K562 (cell line): ENCODE data around the gene PGF. TPM values are rescaled to one million over a fixed set of nuclear protein-coding genes. Genes with fewer than 3 reads are reported as not detected.

Experiments
- BHLHE40 ChIP-seq: IDR thresholded peaks from 2 replicates; pipeline ENCODE4 v1.6.1; 2011; ENCODE audit warnings: low read length, improper control_type of control experiment
- MAFK ChIP-seq: IDR thresholded peaks from 2 replicates; pipeline ENCODE4 v1.6.1; 2011; ENCODE audit warnings: low read length, improper control_type of control experiment
- NBN ChIP-seq: fragments of 450-650 bp; IDR thresholded peaks from 2 replicates; pipeline ENCODE4 v1.6.1; 2016; ENCODE audit warnings: low read depth, mild to moderate bottlenecking
- ZKSCAN8 ChIP-seq: fragments of 200-800 bp; sonication (Bioruptor generic); IDR thresholded peaks from 2 replicates; pipeline ENCODE4 v1.6.1; 2016; ENCODE audit warnings: missing genetic modification characterization, missing compliant biosample characterization
- polyA plus RNA-seq, 8 experiments: library from polyadenylated mRNA; depleted of rRNA in 4 of 8; stranded (reverse) in 5 of 8; unstranded in 3 of 8; fragments of >200 nt; fragmentation: Nextera tagmentation in 2 of 8; fragmentation: Illumina TruSeq in 1 of 8; extraction: Ambion mirVana in 2 of 8; extraction: Trizol in 1 of 8; gene quantifications; 2 replicates each; pipeline versions ENCODE4 v1.2.1 to v1.2.3, GENCODE V29; 2011 to 2014; ENCODE audit warnings: inconsistent platforms in 1 of 8, missing spikeins in 1 of 8
- total RNA-seq, 7 experiments: library from RNA; depleted of rRNA in 6 of 7; stranded (reverse); fragments of >200 nt in 6 of 7; fragmentation: Illumina TruSeq in 2 of 7; extraction: Trizol in 2 of 7; gene quantifications; 2 replicates each; pipeline versions ENCODE4 v1.2.1 to v1.2.3, GENCODE V29; 2011 to 2021; ENCODE audit warnings: low replicate concordance in 1 of 7
- TF ChIP-seq, protein P1 (sequence below), 2 experiments: fragments of 450-650 bp in 1 of 2; sonication (generic) in 1 of 2; formaldehyde crosslinking in 1 of 2; IDR thresholded peaks in 1 of 2; conservative IDR thresholded peaks in 1 of 2; 2 replicates each; pipeline versions ENCODE4 v1.6.1 to v1.8.1; 2016 to 2023; ENCODE audit warnings: mild to moderate bottlenecking in 2 of 2, moderate library complexity in 2 of 2, inconsistent platforms in 1 of 2, missing genetic modification reagents in 1 of 2
- TF ChIP-seq, protein P2 (sequence below): fragments of 250-450 bp; sonication (Bioruptor Pico); IDR thresholded peaks from 2 replicates; pipeline ENCODE4 v1.8.0; 2022; ENCODE audit warnings: moderate library complexity, mild to moderate bottlenecking, inconsistent platforms
- TF ChIP-seq, protein P3 (sequence below), 3 experiments: fragments of 200-800 bp in 1 of 3; fragments of 250-450 bp in 1 of 3; fragments of 450-650 bp in 1 of 3; sonication (Bioruptor Pico) in 1 of 3; sonication (Bioruptor generic) in 1 of 3; formaldehyde crosslinking in 1 of 3; IDR thresholded peaks; 2 replicates each; pipeline versions ENCODE4 v1.6.1 to v1.8.0; 2016 to 2022; ENCODE audit warnings: mild to moderate bottlenecking in 2 of 3, missing genetic modification characterization in 2 of 3, missing compliant biosample characterization in 1 of 3, moderate library complexity in 1 of 3

The PGF gene
- total and polyA plus RNA-seq, 9 of the 15 experiments (the other 6 are each of a cell fraction or from before 2014, with no cell fraction given), result 0.04 to 0.44 (median 0.18) TPM

DNA sequence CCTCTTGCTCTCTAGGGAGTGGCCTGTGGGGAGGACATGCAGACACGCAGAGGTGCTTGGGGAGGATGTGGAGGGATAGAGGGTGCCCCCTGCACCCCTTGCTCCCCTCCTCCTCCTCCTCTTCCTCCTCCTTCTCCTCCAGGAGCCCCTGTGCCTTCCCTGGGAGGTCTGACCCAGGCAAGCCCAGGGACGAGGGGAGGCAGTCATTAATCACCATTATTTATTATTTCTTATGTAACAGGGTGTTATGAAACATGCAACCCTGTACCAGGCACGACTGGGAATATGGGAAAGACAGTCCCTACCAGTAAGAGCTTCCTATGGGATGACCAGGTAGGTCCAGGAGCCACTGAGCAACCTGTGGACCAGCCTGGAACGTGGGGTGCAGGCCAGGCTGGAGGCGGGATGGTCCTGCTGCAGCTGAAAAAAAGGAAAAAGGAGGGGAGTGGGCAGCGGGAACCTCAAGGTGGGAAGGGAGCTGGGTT is 22.5 kb upstream of the PGF start (continued):
- TF ChIP-seq, protein P1, sequence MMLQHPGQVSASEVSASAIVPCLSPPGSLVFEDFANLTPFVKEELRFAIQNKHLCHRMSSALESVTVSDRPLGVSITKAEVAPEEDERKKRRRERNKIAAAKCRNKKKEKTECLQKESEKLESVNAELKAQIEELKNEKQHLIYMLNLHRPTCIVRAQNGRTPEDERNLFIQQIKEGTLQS (IDR thresholded peaks at IDR 0.05), result no peak
- TF ChIP-seq, protein P1 (CRISPR knock-in tag; conservative IDR thresholded peaks at IDR 0.05), result no peak
- no peak for TF ChIP-seq MAFK
- TF ChIP-seq, protein P2, sequence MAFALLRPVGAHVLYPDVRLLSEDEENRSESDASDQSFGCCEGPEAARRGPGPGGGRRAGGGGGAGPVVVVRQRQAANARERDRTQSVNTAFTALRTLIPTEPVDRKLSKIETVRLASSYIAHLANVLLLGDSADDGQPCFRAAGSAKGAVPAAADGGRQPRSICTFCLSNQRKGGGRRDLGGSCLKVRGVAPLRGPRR (CRISPR knock-in tag), result no peak
- TF ChIP-seq BHLHE40, result no peak
- no peak for TF ChIP-seq ZKSCAN8 (CRISPR knock-in tag)
- TF ChIP-seq, protein P3, sequence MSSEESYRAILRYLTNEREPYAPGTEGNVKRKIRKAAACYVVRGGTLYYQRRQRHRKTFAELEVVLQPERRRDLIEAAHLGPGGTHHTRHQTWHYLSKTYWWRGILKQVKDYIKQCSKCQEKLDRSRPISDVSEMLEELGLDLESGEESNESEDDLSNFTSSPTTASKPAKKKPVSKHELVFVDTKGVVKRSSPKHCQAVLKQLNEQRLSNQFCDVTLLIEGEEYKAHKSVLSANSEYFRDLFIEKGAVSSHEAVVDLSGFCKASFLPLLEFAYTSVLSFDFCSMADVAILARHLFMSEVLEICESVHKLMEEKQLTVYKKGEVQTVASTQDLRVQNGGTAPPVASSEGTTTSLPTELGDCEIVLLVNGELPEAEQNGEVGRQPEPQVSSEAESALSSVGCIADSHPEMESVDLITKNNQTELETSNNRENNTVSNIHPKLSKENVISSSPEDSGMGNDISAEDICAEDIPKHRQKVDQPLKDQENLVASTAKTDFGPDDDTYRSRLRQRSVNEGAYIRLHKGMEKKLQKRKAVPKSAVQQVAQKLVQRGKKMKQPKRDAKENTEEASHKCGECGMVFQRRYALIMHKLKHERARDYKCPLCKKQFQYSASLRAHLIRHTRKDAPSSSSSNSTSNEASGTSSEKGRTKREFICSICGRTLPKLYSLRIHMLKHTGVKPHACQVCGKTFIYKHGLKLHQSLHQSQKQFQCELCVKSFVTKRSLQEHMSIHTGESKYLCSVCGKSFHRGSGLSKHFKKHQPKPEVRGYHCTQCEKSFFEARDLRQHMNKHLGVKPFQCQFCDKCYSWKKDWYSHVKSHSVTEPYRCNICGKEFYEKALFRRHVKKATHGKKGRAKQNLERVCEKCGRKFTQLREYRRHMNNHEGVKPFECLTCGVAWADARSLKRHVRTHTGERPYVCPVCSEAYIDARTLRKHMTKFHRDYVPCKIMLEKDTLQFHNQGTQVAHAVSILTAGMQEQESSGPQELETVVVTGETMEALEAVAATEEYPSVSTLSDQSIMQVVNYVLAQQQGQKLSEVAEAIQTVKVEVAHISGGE (CRISPR knock-in tag; IDR thresholded peaks at IDR 0.05), result no peak
- TF ChIP-seq NBN, result no peak
- TF ChIP-seq, all 486 proteins: peak for 0
